Measurements from ENCODE around the gene SMIM3.

Gene SMIM3

DNA sequence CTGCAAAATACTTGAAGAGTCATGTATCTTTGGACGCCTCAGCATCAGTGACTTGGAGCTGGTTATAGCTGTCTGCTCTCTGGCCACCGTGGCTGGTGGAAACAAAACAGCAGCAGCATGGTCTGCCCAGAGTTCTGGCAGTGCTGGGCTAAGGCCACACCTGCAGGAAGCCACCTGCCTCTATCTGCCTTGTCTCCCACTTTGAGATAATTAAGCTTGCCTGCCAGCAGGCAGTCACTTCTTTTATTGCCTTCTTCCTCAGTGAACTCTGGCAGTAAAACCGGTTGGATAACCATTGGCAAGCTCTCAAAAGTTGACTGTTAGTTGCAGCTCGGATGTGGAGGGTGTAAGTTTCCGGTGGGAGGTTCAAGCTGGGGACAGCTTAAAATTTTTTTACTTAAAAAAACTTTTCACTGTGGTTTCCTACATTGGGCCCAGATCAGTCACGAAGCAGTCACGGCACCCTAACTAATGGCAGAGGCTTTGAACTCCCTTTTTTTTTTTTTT lies 4.9 kb downstream of the SMIM3 start:
- TF ChIP-seq, protein P1, sequence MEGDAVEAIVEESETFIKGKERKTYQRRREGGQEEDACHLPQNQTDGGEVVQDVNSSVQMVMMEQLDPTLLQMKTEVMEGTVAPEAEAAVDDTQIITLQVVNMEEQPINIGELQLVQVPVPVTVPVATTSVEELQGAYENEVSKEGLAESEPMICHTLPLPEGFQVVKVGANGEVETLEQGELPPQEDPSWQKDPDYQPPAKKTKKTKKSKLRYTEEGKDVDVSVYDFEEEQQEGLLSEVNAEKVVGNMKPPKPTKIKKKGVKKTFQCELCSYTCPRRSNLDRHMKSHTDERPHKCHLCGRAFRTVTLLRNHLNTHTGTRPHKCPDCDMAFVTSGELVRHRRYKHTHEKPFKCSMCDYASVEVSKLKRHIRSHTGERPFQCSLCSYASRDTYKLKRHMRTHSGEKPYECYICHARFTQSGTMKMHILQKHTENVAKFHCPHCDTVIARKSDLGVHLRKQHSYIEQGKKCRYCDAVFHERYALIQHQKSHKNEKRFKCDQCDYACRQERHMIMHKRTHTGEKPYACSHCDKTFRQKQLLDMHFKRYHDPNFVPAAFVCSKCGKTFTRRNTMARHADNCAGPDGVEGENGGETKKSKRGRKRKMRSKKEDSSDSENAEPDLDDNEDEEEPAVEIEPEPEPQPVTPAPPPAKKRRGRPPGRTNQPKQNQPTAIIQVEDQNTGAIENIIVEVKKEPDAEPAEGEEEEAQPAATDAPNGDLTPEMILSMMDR (IDR thresholded peaks at IDR 0.05; ENCODE audit: insufficient read depth, low read length, poor library complexity, severe bottlenecking), result no peak
- Histone ChIP-seq H3K36me3 (ENCODE audit: control insufficient read depth, insufficient read depth, low read length) (no peaks in the 10 kb centered on the region), H3K4me3 (replicated peaks; ENCODE audit: low read depth, low read length) (no peak overlapping the region), H3K27me3 (replicated peaks; ENCODE audit: control insufficient read depth, insufficient read depth, low read length) (no peaks in the 10 kb centered on the region)
- peak; percentile 55 for DNase-seq (ENCODE audit: extremely low read depth, insufficient read length)

DNA sequence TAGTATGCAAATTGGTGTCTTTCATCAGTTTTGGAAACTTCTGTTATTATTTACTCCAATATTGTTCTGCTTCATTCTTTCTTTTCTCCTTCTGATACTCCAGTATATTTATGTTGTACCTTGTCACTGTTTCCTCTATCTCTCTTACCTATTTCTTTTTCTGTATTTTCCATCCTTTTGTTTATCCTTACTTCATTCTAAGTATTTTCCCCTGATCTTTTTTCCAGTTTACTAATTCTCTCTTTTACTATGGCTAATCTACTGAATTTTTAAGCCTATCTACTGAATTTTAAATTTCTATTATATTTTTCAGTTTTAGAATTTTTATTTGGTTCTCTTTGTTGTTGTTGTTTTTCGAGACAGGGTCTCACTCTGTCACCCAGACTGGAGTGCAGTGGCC lies 7.4 kb downstream of the SMIM3 start:
- Histone ChIP-seq H3K27me3 (replicated peaks; ENCODE audit: control insufficient read depth, insufficient read depth, low read length) (no peaks in the 10 kb centered on the region), H3K36me3 (ENCODE audit: control insufficient read depth, insufficient read depth, low read length) (no peaks in the 10 kb centered on the region), H3K4me3 (replicated peaks; ENCODE audit: low read depth, low read length) (no peak overlapping the region)
- TF ChIP-seq, protein P1 (IDR thresholded peaks at IDR 0.05; ENCODE audit: insufficient read depth, low read length, poor library complexity, severe bottlenecking), result no peak
- DNase-seq (ENCODE audit: extremely low read depth, insufficient read length), result no peak

DNA sequence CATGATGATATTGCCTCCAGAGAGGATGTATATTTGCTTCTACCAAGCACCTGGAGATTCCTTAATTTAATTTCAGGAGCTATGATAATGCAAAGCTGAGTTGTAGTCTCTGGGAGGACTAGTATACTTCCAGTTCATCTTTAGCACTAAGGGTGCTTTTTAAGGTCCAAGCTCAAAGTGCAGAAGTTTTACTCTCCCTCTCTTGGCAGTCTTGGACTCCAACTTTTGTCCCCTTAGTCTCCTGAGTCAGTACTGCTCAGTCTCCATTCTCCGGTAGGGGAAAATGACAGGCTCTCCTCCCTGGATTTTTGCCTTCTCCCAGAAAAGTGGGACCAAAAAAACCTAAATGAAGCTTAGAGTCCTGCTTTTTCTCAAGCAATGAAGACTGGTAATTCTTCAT lies 8.3 kb downstream of the SMIM3 start:
- Histone ChIP-seq H3K27me3 (replicated peaks; ENCODE audit: control insufficient read depth, insufficient read depth, low read length) (no peaks in the 10 kb centered on the region), H3K36me3 (ENCODE audit: control insufficient read depth, insufficient read depth, low read length) (no peaks in the 10 kb centered on the region), H3K4me3 (replicated peaks; ENCODE audit: low read depth, low read length) (no peak overlapping the region)
- TF ChIP-seq, protein P1 (IDR thresholded peaks at IDR 0.05; ENCODE audit: insufficient read depth, low read length, poor library complexity, severe bottlenecking), result no peak
- no peak for DNase-seq (ENCODE audit: extremely low read depth, insufficient read length)

DNA sequence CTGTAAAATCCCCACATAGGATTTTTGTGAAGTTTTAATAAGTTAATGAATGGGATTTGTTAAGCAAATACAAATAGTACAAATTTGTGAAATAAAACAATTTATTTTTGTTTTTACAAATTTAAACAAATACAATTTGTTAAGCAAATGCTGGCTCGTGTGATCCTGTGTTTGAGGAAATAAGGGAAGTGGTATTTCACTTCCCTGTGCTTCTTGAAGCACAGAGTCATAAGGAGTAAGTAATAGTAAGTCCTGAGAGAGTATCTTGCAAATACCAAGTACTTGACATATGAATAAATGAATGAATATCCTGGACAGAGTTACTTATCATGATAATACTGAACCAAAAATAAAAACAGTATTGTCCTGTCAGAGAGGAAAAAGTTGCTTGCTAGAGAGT lies 9.1 kb downstream of the SMIM3 start:
- no peak for DNase-seq (ENCODE audit: extremely low read depth, insufficient read length)
- Histone ChIP-seq H3K27me3 (replicated peaks; ENCODE audit: control insufficient read depth, insufficient read depth, low read length) (no peaks in the 10 kb centered on the region), H3K36me3 (ENCODE audit: control insufficient read depth, insufficient read depth, low read length) (no peaks in the 10 kb centered on the region), H3K4me3 (replicated peaks; ENCODE audit: low read depth, low read length) (no peak overlapping the region)
- TF ChIP-seq, protein P1 (IDR thresholded peaks at IDR 0.05; ENCODE audit: insufficient read depth, low read length, poor library complexity, severe bottlenecking), result no peak

DNA sequence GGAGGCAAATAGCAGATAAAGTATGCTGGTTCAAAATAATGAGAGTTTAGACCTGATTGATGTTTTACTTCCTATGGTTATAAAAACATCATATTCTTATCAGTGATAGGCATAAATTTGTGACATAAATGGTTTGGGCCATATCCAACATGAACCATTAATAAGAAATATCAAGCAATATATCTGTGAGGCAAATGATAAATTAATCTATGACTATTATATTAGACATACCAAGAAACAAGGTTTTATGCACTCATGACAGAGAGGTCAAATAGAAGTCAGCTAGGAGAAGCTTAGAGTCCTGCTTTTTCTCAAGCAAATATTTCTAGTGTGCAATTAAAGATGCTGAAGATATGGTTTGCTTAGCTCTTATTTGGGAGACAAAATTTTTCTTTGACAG lies 10.4 kb downstream of the SMIM3 start:
- no peak for DNase-seq (ENCODE audit: extremely low read depth, insufficient read length)
- Histone ChIP-seq H3K27me3 (replicated peaks; ENCODE audit: control insufficient read depth, insufficient read depth, low read length) (no peaks in the 10 kb centered on the region), H3K36me3 (ENCODE audit: control insufficient read depth, insufficient read depth, low read length) (no peaks in the 10 kb centered on the region), H3K4me3 (replicated peaks; ENCODE audit: low read depth, low read length) (no peak overlapping the region)
- TF ChIP-seq, protein P1 (IDR thresholded peaks at IDR 0.05; ENCODE audit: insufficient read depth, low read length, poor library complexity, severe bottlenecking), result no peak

DNA sequence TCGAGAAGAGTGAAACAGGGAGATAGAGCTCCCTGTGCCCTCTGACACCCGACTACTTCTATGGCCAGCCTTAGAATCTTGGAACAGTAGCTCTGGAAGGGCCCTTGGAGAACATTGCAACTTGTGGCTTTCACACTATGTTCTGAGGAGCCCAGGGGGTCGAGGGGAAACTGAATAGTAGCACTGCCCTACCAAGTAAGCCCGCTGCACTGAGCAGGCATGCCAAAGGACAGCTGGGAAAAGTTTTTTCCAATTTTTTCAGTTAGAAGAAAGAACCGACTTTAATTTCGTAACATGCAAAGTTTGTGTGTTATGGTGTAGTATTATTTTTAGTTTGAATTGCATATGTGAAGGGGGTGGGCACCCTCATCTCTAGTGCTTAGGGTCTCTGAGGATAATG lies 10.9 kb downstream of the SMIM3 start:
- TF ChIP-seq, protein P1 (IDR thresholded peaks at IDR 0.05; ENCODE audit: insufficient read depth, low read length, poor library complexity, severe bottlenecking), result no peak
- Histone ChIP-seq H3K27me3 (replicated peaks; ENCODE audit: control insufficient read depth, insufficient read depth, low read length) (no peaks in the 10 kb centered on the region), H3K4me3 (replicated peaks; ENCODE audit: low read depth, low read length) (no peak overlapping the region), H3K36me3 (ENCODE audit: control insufficient read depth, insufficient read depth, low read length) (no peaks in the 10 kb centered on the region)
- DNase-seq (ENCODE audit: extremely low read depth, insufficient read length), result no peak
